ENCODE data around the gene AADAC. TPM values are rescaled to one million over a fixed set of nuclear protein-coding genes. Genes with fewer than 3 reads are reported as not detected.
A peak's percentile ranks its signal among the peaks of the same experiment; 100 is the strongest.
"Not testable (repeated sequence)": the region's sequence is repeated elsewhere in the genome, so short reads cannot be mapped to it uniquely, and the experiment has no call there.

Gene AADAC
- total RNA-seq, 2 donors from 2014 or later = not detected

DNA sequence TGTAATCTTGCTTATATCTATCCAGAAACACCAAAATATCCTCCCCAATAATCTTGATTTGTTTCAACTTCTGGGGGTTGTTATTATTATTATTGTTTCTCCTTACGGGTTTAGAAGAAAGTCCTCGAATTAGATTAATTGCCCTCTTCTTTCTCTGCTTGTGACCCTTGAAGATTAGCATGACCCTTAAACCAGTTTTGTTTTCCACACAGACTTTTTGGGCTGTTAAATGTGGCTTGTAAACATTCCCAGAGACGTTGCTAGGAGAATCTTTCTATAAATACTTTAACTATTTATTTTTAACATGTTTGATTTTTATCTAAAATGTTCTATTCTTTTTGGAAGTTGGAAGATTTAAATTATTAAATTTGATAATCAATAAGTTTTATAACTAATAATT lies 55.3 kb downstream of the AADAC start:
- no peaks in the 10 kb centered on the region for H3K9me3 Mint-ChIP-seq
- H3K36me3 Mint-ChIP-seq = no peaks in the 10 kb centered on the region
- no peak for ATAC-seq
- DNase-seq (ENCODE audit: low spot score in 2 of 2) = no peak
- no peak overlapping the region for H3K27ac Mint-ChIP-seq

DNA sequence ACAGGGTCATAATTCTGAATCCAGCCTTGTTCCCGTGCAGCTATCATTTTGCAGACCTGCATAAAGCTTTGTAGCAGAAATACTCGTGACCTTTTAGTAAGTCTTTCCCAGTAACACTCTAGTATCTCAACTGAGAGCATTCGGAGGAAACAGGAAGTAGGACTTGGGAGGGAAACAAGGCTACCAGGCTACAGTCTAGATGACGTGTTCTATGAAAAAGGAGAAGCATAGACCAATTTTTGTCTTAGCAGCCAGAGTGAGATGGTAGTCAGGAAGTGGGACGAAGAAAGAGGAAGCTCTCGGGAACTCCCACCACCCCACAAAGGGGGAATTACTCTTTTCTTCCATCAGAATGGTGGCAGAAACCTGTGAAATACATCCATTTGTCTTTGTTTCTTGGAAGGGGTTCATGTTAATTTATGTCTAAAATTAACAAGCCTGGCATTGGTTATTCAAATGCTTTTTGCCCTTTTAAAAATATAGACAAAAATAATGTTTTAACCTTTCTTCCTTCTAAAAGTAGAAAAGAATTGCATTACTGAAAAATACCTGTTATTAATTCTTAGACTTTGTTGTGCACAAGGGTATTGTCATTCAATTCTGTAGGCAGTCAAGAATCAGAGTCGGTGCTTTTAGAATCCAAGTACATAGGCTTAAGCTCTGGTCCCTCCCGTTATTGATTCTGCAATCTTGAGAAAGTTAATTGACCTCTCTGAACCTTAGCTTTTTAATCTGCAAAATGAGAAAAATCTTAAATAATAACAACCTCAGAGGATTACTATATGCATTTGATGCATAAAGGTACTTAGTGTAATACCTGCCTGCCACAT lies 57.9 kb downstream of the AADAC start:
- Mint-ChIP-seq H3K36me3 (no peaks in the 10 kb centered on the region), H3K9me3 (no peaks in the 10 kb centered on the region), H3K27ac (peak overlapping the region in 1 of 2 donors; percentile 22)
- ATAC-seq (peak in 1 of 2 donors; percentile 54), DNase-seq (ENCODE audit: low spot score in 2 of 2) (no peak)

DNA sequence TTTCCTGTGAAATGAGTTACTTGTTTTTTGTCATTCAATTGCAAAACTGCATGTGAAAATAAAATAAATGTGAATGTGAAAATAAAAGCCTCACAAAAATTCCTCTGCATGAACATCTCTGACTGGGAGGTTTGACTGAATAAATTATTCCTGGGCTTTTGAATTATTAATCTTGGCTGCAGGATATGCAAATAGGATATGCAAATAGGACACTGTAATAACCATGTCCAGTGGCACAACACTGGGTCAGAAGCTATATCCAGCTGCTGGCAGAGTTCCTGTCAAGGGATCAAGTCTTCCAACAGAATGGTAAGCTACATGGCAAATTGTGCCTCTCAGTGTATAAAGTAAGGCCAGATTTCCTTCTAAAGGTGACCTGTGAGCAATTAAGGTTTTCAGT lies 59.5 kb downstream of the AADAC start, which contains the start of gene SUCNR1:
SUCNR1 (plus strand) TSS at position 246 of the 400 bp plus-strand sequence. CDS start 6,250 bp downstream, outside the sequence.
- no peaks in the 10 kb centered on the region for H3K36me3 Mint-ChIP-seq
- DNase-seq (ENCODE audit: low spot score in 2 of 2) (no peak), ATAC-seq (no peak)
- no peaks in the 10 kb centered on the region for H3K9me3 Mint-ChIP-seq
- H3K27ac Mint-ChIP-seq = no peak within 1 kb of the TSS

DNA sequence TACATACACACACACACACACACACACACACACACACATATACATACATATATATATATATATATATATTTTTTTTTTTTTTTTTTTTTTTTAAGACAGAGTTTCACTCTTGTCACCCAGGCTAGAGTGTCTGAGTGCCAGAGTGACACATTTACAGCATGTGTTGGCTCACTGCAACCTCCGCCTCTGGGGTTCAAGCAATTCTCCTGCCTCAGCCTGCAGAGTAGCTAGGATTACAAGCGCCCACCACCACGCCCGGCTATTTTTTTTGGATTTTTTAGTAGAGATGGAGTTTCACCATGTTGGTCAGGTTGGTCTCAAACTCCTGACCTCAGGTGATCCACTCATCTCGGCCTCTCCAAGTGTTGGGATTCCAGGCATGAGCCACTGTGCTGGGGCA lies 60.2 kb downstream of the AADAC start:
- not testable (repeated sequence) for H3K27ac Mint-ChIP-seq, H3K36me3 Mint-ChIP-seq, H3K9me3 Mint-ChIP-seq

DNA sequence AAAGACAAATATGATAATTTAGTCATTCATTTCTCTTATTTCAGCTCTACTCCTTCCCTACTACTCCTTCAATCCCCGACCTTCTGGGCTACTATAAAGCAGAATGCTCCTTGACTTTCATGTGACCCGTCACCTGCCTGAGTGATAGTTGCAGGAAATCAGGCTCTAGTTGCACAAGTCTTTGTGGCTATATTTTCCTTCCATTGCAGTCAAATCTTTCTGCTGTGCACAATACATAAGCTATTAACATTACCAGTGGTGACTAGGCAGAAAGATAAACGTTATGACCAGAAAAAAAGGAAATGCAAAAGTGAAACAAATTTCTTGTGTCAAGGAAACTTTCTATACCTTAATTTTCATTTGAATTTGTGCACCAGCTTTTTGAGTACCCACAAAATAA lies 61.8 kb downstream of the AADAC start:
- Mint-ChIP-seq H3K27ac (no peak overlapping the region), H3K9me3 (no peaks in the 10 kb centered on the region), H3K36me3 (no peaks in the 10 kb centered on the region)
- DNase-seq (ENCODE audit: low spot score in 2 of 2) (no peak), ATAC-seq (no peak)

More for the DNA sequence above, 60.2 kb downstream of the AADAC start:
- not testable (repeated sequence) for ATAC-seq; DNase-seq (ENCODE audit: low spot score in 2 of 2)

DNA sequence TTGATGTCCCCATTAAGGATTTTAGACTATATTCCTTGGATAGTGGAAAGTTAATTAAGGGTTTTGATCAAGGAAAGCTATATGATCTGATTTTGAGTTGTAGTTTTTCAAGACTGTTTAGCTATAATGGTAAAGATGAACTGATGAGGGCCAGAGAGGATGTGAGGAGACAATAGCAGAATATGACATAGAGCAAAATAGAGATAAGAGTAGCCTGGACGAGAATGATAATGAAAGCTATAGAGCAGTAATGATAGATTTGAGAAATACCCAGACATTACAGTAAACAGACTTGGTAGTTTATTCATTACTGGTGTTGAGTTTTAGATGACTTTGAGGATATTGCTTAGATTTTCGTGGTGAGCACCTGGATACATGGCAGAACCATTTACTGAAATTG lies 63.4 kb downstream of the AADAC start:
- H3K27ac Mint-ChIP-seq = no peak overlapping the region
- no peaks in the 10 kb centered on the region for H3K9me3 Mint-ChIP-seq
- no peak for DNase-seq (ENCODE audit: low spot score in 2 of 2)
- H3K36me3 Mint-ChIP-seq = no peaks in the 10 kb centered on the region
- ATAC-seq = no peak

Other genes starting within 250 kb of the AADAC start
- gene AADACL2, start 80.2 kb upstream of the AADAC start, total RNA-seq = not detected
- not detected for gene SUCNR1, start 59.5 kb downstream of the AADAC start, total RNA-seq

Measured in activated naive CD4-positive, alpha-beta T cell treated with anti-CD3 and anti-CD28 coated beads, Interleukin-2, amount 50 U/mL, for 72 hours (primary cell).